Activated CD4-positive, alpha-beta T cell treated with anti-CD3 and anti-CD28 coated beads, Interleukin-2, amount 10 ng/mL, durations not matched to agents 24 days and 14 days (primary cell): ENCODE data around the gene RXRA. TPM values are rescaled to one million over a fixed set of nuclear protein-coding genes. Genes with fewer than 3 reads are reported as not detected.

Experiments
- DNase-seq: peaks from one replicate; pipeline ENCODE4 v3.0.0; 2022
- H3K27ac Mint-ChIP-seq: one replicate; pipeline ENCODE4 v1.8.0; 2022; ENCODE audit warnings: mild to moderate bottlenecking, mixed read lengths
- H3K27me3 Mint-ChIP-seq: one replicate; pipeline ENCODE4 v1.8.0; 2022; ENCODE audit warnings: mixed read lengths
- H3K36me3 Mint-ChIP-seq: one replicate; pipeline ENCODE4 v1.8.0; 2022; ENCODE audit warnings: low read depth, mild to moderate bottlenecking, mixed read lengths
- H3K4me1 Mint-ChIP-seq: one replicate; pipeline ENCODE4 v1.8.0; 2021; ENCODE audit warnings: mixed read lengths
- H3K4me3 Mint-ChIP-seq: one replicate; pipeline ENCODE4 v1.8.0; 2022; ENCODE audit warnings: mild to moderate bottlenecking, moderate library complexity, mixed read lengths
- H3K9me3 Mint-ChIP-seq: one replicate; pipeline ENCODE4 v1.8.0; 2021; ENCODE audit warnings: mixed read lengths
- intact Hi-C: fragments of 100-400 bp; cut with micrococcal nuclease; formaldehyde crosslinking; loops from one replicate; pipeline ENCODE4 v1.15.1; 2023
- total RNA-seq: library from RNA; stranded (reverse); gene quantifications from 2 replicates; pipeline ENCODE4 v1.2.3, GENCODE V29; 2022

Gene RXRA
- total RNA-seq, 1 donor from 2014 or later = 4.8 TPM

GRCh38 chr9:134485653-134486052, 159.4 kb downstream of the RXRA start:
- Mint-ChIP-seq H3K36me3 (no peaks in the 10 kb centered on the region), H3K4me1 (no peaks in the 10 kb centered on the region), H3K27me3 (no peaks in the 10 kb centered on the region), H3K27ac (no peak overlapping the region), H3K4me3 (no peak overlapping the region), H3K9me3 (no peaks in the 10 kb centered on the region)
- no peak for DNase-seq
- intact Hi-C loops = no loop called here

DNA sequence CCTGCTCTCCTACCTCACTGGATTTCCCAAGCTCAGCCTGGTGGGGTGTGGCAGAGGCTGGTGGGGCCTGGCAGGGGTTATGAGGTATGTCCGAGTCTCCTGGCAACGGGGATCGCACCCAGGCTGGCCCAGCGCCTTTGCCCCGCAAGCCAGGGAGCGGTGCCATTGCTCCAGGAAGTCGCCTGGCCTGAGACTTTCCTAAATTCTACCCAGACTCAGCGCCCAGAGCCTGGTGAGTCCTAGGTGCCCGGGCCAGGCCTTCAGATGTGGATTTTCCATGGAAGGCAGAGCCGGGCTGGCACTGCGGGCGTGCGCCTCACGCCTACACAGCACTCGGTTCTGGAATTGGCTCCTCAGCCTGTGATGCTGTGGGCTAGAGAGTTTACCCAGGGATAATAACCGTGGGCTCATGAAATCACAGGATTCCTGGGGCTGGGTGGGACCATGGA, 159.9 kb downstream of the RXRA start:
- H3K9me3 Mint-ChIP-seq = no peaks in the 10 kb centered on the region
- no peaks in the 10 kb centered on the region for H3K36me3 Mint-ChIP-seq
- no peaks in the 10 kb centered on the region for H3K27me3 Mint-ChIP-seq
- H3K27ac Mint-ChIP-seq = no peak overlapping the region
- H3K4me3 Mint-ChIP-seq = no peak overlapping the region
- intact Hi-C loops = no loop called here
- DNase-seq = no peak
- no peaks in the 10 kb centered on the region for H3K4me1 Mint-ChIP-seq

GRCh38 chr9:134486596-134486995, 160.3 kb downstream of the RXRA start:
- Mint-ChIP-seq H3K9me3 (no peaks in the 10 kb centered on the region), H3K27me3 (no peaks in the 10 kb centered on the region), H3K36me3 (no peaks in the 10 kb centered on the region), H3K4me1 (no peaks in the 10 kb centered on the region), H3K4me3 (no peak overlapping the region), H3K27ac (no peak overlapping the region)
- intact Hi-C loops = no loop called here
- DNase-seq = no peak

Other genes with a start within 250 kb of the RXRA start
- gene WDR5, start 190.4 kb upstream of the RXRA start, total RNA-seq = 71.2 TPM in 2 replicates
- gene RNU6ATAC, start 161.9 kb upstream of the RXRA start, total RNA-seq = 16.3 and 40.4 TPM in 2 replicates